SK-N-MC (cell line): Measurements from ENCODE around the gene ZP2.

Experiments used
- EZH2 ChIP-seq: fragments of 200-600 bp; sonication (generic); IDR thresholded peaks from one replicate; pipeline ENCODE4 v1.6.1; 2017; ENCODE audit warnings: antibody characterized with exemption
- POLR2AphosphoS5 ChIP-seq: IDR thresholded peaks from 2 replicates; pipeline ENCODE4 v1.6.1; 2012; ENCODE audit warnings: mild to moderate bottlenecking, low read depth, low read length, borderline replicate concordance

DNA sequence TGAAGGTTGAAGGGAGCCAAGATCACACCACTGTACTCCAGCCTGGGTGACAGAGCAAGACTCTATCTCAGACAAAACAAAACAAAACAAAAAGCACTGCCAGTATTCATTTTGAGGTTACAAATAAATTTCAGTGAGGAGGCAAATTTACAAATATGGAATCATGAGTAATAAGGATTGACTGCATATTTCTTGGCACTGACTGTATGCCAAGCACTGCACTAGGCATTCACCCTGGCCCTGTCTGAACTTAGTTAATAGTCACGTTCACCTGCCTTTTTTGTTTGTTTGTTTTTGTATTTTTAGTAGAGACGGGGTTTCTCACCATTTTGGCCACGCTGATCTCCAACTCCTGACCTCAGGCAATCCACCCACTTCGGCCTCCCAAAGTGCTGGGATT lies 47.8 kb downstream of the ZP2 start:
- TF ChIP-seq EZH2 (no peak), POLR2AphosphoS5 (no peak)
